Measurements from ENCODE around the gene KBTBD12.
"Not testable (repeated sequence)": the region's sequence is repeated elsewhere in the genome, so short reads cannot be mapped to it uniquely, and the experiment has no call there.

KBTBD12 gene

DNA sequence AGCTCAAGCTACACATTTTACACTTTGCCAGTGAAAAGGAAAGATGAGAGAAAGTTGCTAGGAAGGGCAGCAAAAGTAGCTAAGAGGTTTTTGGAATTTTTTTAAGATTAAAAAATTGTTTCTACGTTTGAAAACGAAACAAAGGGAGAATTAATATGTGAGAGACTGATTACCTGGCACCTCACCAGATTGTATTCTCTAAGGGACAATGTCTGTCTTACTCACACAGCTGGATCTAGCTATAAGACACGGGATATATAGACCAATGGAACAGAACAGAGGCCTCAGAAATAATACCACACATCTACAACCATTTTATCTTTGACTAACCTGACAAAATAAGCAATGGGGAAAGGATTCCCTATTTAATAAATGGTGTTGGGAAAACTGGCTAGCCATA is 9.5 kb upstream of the KBTBD12 start:
- no peak for DNase-seq

DNA sequence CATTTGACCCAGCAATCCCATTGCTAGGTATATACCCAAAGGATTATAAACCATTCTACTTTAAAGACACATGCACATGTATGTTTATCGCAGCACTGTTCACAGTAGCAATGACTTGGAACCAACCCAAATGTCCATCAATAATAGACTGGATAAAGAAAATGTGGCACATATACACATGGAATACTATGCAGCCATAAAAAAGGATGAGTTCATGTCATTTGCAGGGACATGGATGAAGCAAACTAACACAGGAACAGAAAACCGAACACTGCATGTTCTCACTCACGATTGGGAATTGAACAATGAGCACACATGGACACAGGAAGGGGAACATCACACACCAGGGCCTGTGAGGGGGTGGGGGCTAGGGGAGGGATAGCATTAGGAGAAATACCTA is 8.4 kb upstream of the KBTBD12 start:
- DNase-seq, result not testable (repeated sequence)

DNA sequence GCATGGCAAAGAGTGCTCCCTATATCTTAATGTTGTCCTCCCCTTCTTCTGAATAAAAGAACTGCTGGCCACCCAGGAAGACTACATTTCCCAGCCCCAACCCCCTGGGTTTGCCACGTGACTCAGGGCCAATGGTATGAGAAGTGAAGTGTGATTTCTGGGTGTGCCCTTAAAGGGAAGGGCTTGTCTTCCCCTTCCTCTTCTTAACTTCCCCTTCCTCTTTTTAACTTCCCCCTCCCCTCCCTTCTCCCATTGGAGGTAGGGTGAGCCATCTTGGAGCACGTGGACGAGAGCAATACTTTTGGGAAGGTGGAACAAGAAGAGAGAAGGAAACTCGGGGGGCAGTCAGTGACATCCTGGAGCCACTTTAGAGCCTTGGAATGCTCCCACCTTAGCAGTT is 6.8 kb upstream of the KBTBD12 start:
- DNase-seq, result no peak

DNA sequence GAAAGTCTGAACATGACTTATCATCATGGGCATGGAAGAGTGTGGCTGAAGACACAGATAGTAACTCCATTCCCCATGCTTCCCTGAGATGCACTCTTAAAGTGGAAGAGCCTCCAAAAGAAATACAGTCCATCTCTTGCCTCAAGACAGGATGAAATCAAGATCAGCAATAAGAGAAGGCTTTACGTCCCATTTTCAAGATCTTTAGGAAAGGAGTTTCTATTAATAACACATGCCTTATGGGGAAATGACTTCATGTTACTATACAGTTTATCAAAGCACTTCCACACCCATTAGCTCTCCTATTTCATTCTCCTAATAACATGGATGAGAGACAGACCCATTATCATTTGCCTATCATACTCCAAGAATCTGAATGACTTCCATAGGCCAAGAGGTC is 6.1 kb upstream of the KBTBD12 start:
- no peak for DNase-seq

DNA sequence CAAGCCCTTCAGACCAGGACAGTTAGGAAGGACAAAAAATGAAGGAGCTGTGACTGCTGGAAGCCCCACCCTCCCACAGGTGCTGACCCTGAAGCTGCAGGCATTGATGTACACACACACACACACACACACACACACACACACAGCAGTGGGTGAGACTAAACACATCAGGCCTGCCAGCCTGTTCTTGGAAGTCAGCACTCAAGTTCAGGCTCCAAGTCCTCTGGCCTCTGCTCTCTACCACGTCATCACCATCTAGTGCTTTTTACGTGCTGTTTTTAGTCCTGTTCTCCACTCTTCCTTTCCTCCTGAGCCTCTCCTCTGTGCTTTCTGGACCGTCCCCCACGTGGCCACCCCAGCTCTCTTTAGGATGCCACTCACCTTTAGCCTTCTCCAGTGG is 5.4 kb upstream of the KBTBD12 start:
- no peak for DNase-seq

DNA sequence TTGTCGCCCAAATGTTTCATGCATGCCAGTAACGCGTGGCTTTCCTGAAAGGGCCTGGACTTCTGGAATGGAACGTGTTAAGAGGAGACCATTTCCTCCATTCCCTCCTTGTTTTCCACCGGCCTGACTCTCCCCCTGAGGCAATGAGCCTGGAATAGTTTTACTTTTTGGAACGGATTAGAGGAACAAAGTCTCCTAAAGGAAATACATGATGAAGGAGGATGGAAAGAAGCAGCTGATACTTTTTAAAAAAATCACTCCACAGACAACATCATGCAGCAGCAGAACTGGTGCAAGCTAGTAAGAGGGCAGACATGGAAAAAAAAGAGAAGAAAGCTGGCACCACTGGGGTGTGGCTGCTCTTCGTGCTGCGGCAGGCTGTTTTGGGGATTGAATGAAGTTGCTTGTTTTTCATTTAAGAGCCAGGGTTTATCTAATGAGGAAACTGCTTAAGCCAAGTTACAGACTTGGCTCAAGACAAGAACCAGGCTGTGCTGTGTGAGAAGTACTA is 3.6 kb upstream of the KBTBD12 start:
- DNase-seq, result no peak

DNA sequence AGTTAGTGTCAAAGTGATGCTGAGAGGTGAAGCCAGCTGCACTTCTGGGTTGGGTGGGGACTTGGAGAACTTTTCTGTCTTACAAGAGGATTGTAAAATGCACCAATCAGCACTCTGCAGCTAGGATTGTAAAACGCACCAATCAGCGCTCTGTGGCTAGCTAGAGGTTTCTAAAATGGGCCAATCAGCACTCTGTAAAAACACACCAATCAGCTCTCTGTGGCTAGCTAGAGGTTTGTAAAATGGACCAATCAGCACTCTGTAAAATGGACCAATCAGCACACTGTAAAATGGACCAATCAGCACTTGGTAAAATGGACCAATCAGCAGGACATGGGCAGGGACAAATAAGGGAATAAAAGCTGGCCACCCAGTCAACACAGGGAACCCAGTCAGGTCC is 1.2 kb upstream of the KBTBD12 start:
- DNase-seq, result not testable (repeated sequence)

DNA sequence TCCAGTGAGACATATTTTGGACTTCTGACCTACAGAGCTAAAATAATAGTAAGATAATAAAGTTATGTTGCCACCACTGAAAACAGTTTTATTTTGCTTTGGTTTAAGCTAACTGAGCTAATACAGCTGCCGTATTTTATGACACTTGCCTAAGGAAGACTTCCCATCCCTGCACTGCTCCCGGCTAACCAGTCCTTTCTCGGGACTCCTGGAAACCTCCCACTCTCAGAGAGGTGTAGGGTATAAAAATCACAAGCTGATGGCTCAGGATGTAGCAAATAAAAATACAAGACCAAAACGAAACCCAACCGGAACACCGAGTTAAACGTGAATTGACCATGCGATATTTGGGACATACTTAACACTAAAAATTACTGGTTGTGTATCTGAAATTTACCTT is 448 bp upstream of the KBTBD12 start:
- no peak for DNase-seq

DNA sequence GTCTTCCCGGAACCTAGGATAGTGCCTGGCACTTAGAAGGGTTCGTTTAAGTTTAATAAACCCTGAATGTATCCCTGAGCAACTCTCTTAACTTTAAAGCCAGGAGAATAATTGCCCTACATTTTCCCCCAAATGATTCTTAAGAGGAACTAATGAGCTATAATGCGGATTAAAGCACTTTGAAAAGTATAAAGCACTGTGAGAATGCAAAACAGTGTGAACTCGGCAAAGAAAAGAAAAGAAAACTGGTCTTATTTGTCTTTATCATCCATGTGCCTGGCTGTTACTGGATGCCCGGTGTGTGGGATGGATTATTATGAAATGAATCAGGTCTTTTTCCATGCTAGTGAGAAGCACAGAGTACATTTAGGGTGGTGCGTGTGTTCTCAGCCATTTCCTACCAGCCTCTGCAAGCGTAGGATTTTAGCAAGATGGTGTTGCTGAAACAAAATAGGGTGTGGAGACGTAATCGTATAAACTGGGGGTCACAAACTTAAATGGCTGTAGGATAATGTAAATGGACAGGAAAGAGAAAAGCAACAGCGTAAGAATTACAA is 983 bp downstream of the KBTBD12 start:
- DNase-seq, result no peak

DNA sequence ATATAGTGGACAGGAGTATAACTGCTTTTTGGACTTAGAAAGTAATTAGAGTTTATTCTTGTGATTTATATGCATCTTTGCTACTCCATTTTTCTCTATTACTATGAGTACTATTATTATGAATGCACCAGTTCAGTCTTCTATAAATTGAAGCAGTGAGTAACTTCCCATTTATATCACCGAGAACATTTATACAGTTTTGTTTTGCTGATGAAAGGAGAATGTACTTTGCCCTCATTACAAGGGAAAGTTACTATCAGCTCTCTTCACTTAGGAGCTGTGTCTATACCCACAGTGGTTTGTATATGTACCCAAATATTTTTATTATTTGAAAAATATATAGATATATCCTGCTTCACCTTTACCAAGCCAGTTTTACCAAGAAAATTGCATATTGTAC is 5.7 kb downstream of the KBTBD12 start:
- DNase-seq, result no peak

DNA sequence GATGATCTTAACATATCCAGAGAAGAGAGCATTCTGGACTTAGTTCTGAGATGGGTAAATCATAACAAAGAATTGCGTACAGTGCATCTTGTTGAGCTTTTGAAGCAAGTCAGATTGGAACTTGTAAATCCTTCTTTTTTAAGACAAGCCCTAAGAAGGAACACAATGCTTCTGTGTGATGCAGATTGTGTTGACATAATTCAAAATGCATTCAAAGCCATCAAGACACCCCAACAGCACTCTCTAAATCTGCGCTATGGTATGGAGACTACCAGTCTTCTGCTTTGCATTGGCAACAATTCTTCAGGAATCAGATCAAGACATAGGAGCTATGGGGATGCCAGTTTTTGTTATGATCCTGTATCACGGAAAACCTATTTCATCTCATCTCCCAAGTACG is 8.6 kb downstream of the KBTBD12 start:
- no peak for DNase-seq

DNA sequence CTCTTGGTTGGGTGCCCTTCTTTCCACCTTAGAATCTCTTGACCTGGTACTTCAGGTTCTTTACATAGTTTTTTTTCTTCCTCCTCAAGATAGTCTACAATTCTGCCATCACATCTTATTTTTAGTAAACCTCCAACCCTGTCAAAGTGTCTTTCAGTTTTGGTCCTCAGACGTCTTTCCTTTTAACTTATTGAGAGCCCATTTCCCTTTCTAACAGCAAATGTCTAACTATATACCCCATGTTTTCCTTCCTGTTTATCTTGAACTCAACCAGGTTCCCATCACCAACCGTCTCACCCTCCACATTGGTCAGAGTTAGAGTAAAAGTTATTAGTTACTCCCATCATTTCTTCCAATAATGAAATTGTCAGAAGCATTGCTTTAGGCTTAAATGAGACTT is 10.4 kb downstream of the KBTBD12 start:
- DNase-seq, result no peak

DNA sequence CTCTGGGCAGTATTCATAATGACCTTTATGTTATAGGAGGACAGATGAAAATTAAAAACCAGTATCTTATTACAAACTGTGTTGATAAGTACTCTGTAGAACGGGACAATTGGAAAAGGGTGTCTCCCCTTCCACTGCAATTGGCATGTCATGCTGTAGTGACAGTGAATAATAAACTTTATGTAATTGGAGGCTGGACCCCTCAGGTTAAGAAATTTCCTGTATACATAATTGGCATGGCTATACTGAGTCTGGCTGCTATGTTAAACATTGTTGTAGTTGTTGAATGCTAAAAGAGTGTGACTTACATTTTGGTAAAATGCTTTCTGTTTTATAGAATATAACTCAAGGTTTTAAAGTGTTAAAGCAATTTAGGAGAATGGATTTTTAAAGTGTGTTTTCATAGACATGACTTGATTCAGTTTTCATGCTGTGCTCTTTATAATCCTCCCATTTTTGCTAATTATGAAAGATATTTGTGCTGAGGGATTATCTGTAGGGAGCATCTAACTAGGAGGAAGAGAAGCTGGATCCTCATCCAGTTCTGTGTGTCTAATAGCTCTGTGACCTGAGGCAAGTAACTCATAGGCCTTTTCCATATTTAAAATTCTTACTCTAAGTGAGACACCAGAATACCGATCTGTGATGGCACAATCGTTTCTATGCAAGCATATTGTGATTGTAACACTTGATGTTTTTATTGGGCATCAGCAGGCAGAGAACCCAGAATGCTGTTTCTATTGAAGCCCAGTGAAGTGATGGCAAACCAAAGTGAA is 13.0 kb downstream of the KBTBD12 start:
- no peak for DNase-seq

DNA sequence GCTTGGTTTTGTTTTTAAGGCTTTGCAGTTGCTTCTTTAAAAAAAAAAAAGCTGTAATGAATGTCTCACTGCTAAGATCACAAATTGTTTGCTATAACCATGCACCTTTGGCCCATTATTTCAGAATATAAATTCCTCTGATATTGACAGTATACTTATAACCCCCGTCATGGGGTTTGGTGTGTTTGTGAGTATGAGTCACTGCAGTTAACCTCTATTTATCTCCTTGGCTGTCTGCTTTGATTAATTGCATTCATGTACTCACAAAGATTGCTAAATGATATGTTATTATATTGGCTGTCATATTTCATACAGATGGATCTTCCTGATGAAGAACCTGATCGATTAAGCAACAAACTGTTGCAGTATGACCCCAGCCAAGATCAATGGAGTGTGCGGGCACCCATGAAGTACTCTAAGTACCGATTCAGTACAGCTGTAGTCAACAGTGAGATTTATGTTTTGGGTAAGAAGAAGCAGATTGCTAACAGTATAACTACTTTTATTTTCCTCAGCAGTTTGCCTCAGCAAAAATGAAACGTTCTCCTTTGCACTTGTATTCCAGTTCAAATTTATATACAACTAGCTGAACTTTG is 14.9 kb downstream of the KBTBD12 start:
- no peak for DNase-seq

DNA sequence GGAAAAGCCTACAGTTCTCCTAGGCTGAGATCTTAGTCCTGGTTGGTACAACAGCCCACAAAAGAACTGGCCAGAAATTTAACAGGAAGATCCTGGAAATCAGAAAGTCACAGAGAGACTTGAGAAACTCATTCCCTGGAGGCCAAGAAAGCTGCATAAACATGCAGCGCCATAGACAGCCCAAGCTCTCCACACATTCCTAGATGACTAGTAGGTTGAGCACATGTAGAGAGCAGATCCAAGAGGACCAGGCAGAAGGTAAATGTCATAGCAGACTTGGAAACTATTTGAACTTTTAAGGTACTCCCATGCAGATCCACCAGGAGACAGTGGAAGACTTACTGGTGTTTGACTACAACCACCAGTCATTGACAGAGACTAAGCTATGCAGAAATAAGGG is 18.4 kb downstream of the KBTBD12 start:
- DNase-seq, result no peak

DNA sequence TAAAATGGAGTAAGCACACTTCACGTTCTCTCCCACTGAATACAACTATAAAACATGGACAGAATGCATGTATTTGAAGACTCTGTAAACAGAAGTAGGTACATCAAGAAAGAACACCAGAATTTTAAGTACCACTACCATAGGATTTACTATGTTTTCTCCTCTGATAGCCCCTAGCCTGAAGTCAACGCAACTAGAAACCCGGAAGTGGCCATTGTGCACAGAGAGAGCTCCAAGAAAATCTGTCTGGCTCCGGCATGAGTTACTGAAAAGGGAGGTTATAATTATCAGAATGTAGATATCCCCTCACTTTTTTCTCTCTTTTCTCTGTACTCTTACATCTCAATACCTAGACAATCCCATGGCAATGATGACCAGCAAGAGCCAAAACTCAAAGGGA is 23.8 kb downstream of the KBTBD12 start:
- no peak for DNase-seq

DNA sequence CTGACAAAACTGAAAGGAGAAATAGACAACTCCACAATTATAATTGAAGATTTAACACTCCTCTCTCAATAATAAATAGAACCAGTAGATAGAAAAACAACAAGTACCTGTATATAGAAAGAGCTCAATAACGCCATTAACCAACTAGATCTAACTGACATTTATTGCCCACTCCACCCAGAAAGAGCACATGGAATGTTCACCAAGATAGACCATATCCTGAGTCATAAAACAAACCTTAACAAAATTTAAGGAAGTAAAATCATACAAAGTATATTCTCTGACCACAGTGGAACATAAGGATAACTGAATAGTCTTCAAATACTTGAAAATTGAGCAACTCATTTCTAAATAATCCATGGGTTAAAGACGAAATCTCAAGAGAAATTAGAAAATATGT is 25.1 kb downstream of the KBTBD12 start:
- no peak for DNase-seq

DNA sequence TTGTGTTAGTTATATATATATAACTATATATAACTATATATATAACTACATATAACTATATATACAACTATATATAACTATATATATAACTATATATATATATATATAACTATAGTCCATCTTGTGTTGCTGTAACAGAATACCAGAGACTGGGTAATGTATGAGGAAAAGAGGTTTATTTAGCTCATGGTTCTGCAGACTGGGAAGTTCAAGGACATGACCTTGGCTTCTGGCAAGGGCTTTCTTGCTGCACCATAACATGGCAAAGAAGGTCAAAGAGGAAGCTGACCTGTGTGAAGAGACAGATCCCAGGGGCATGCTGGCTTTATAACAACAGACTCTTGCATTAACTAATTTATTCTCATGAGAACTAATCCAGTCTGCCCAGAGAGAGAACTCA is 27.6 kb downstream of the KBTBD12 start:
- no peak for DNase-seq

DNA sequence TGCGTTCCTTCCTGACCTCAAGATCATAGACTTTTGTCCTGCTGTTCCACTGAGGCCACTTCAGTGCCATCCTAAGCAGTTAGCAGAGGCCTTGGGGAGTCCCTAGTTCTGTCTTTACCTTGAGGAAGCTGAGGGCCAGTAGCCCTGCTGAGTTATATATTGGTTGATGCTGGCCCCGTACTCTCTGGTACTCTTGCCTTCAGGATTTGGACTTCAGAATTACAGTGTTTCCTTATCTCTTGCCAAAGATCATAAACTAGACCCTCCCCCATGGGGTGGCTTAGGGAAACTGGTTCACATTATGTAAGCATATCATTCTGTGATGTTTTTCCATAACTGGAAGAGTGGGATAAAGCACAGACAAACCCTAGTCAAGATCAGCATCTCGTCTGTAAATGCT is 33.2 kb downstream of the KBTBD12 start:
- DNase-seq, result no peak

DNA sequence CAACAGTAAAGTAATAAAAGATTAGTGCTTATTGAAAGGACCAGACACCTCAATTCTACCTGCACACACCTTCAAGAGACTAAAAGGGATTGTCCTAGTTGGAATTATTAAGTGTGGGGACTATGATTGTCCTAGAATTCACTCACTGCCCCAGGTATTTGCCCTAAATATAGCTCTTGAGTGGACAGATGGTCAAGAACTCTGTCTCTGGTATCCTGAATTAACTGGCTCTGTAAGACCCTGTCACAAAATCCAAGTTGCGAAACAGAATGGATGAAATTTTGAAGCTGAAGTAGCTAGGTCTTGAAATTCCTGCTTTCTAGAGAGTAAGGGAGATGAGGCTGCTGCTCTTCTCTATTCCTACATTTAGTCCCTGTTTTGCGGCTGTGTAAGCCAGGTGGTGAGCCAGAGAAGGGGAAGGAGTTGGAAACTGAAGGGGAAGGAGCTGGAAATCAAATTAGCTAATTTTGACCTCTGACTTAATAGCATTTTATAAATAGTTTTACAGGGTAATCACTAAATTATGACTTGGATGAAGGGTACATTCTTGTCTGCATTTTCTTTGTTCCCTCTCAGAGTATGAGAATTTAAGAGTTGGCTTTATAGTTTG is 34.5 kb downstream of the KBTBD12 start:
- DNase-seq, result no peak

DNA sequence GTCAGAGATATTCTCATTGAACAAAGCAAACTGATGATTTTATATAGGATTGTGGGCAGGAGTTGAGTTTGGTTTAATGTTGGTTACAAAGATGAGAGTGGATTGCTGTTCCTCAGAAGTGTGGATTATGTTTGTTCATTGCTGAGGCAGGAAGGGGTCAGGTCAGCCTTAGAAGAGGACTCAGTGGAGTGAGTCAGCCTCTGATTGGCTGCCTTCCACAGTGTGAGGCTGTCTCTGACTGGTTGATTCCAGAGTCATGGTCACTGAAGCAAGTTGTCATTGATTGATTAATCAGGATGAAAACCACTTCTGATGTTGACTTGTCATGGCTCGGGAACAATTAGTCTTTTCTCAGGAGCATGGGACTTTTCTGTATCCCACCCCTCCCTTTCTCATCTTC is 36.2 kb downstream of the KBTBD12 start:
- no peak for DNase-seq

DNA sequence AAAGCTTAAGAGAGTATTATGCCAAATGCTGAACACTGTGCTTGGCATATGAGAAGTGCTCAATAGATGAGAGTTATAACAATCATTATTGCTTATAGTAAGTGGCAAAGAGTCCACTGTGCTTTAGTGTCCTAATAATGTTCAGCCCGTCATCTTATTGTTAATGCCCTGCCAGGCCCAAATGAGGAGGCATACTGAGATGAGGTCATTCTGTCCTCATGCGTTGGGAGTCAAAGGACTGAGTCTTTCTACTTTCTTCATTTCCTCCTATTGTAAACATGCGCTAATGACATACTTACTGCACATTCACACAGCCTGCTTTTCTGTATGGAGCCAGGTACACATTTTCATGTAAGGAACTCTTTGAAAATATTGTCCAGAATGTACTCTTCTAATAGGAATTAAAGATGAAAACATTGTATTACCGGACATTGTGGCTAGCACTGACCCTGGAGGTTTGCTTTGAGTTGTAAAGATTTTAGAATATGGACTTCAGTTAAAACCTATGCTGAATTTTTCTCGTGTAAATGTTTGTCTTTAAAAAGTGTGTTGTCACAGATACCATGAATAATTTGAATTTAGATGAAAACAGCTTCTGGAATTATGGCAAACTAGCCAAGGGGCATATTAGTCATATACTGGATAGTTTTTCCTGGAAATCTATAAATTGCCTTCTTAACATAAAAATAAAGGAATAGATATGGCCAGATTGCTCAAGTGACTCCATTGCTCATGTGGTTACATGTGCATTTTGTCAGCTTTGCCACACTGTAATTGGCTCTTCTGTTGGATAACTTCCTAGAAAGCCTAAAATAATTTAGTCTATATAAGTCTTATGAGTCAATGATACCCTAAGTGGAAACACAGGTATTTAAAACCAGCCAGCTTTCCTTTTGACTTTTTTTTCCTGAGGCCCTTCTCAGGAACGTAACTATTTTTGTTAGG is 38.3 kb downstream of the KBTBD12 start:
- no peak for DNase-seq

DNA sequence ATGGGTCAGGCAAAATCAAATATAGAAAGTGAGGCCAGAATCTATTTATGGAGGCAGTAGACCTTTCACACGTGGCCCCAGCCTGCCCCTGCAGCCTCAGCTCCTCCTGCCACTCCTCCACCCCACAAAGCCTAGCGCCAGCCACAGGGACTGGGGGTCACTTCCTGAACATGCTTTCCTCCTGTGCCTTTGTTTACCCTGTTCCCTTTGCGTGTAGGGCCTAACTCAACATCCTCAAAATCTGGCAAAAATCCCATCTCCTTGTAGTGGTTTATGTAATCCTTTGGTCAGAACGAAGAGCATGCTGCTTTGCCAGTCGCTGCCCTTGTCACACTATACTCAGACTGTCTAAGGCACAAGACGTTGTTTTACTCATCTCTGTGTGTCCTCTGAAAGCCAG is 39.6 kb downstream of the KBTBD12 start:
- DNase-seq, result no peak
